Thoracic aorta (tissue), 2 donors: ENCODE results near the gene GALNT5. TPM values are rescaled to one million over a fixed set of nuclear protein-coding genes. Genes with fewer than 3 reads are reported as not detected.
"Not testable (repeated sequence)": the region's sequence is repeated elsewhere in the genome, so short reads cannot be mapped to it uniquely, and the experiment has no call there.

Experiments
- ATAC-seq: fragments of 150-250 bp; one replicate; pipeline ENCODE4 v1.8.0; 2017; ENCODE audit warnings: low read depth; ENCODE audit not compliant: insufficient number of reproducible peaks, low FRiP score
- DNase-seq: peaks from one replicate; pipeline ENCODE4 v3.0.0-alpha.2; 2020; ENCODE audit warnings: low spot score
- H3K27ac ChIP-seq, 2 donors: fragments of 200-600 bp; sonication (generic); 1 replicate in 1 of 2; 2 replicates in 1 of 2; pipeline ENCODE4 v1.5.1; 2016; ENCODE audit warnings: mild to moderate bottlenecking in 2 of 2, moderate library complexity in 2 of 2
- H3K27me3 ChIP-seq: fragments of 200-600 bp; sonication (generic); replicated peaks from 2 replicates; pipeline ENCODE4 v1.6.0; 2016; ENCODE audit warnings: mild to moderate bottlenecking; ENCODE audit not compliant: insufficient read depth
- H3K36me3 ChIP-seq: fragments of 200-600 bp; sonication (generic); one replicate; pipeline ENCODE4 v1.5.1; 2016
- H3K4me1 ChIP-seq, 2 donors: fragments of 200-600 bp; sonication (generic); 1 replicate in 1 of 2; 2 replicates in 1 of 2; pipeline versions ENCODE4 v1.5.1 to v1.6.0; 2016; ENCODE audit warnings: low read depth in 2 of 2, mild to moderate bottlenecking in 1 of 2; ENCODE audit not compliant: control insufficient read depth in 1 of 2
- H3K4me3 ChIP-seq: fragments of 200-600 bp; sonication (generic); 2 replicates; pipeline ENCODE4 v1.5.1; 2016; ENCODE audit warnings: mild to moderate bottlenecking
- H3K9me3 ChIP-seq: fragments of 200-600 bp; sonication (generic); 2 replicates; pipeline ENCODE4 v1.5.1; 2016
- CTCF ChIP-seq: fragments of 200-600 bp; sonication (generic); IDR thresholded peaks from one replicate; pipeline ENCODE4 v1.5.1; 2019; ENCODE audit warnings: antibody characterized with exemption
- total RNA-seq, 2 donors: library from RNA; depleted of rRNA; stranded (reverse); fragments of >200 nt; gene quantifications; one replicate each; pipeline versions ENCODE4 v1.1.0 to v1.2.3, GENCODE V29; 2016

Gene GALNT5
- total RNA-seq, 2 donors from 2014 or later, result 3.4 to 3.7 TPM

- Histone ChIP-seq H3K27me3 (no peaks in the 10 kb centered on the region), H3K27ac (no peak overlapping the region), H3K9me3 (no peaks in the 10 kb centered on the region), H3K4me1 (no peaks in the 10 kb centered on the region), H3K36me3 (no peaks in the 10 kb centered on the region), H3K4me3 (no peak overlapping the region)
- ATAC-seq, result no peak
- no peak for DNase-seq
- TF ChIP-seq CTCF, result no peak
Observed at GRCh38 chr2:157221394-157221988, 36.0 kb upstream of the GALNT5 start.

- TF ChIP-seq CTCF, result no peak
- Histone ChIP-seq H3K4me3 (no peak overlapping the region), H3K9me3 (no peaks in the 10 kb centered on the region), H3K27me3 (no peaks in the 10 kb centered on the region), H3K27ac (no peak overlapping the region), H3K4me1 (no peaks in the 10 kb centered on the region), H3K36me3 (no peaks in the 10 kb centered on the region)
- ATAC-seq, result no peak
- DNase-seq, result no peak
Observed at GRCh38 chr2:157223624-157224205, 33.8 kb upstream of the GALNT5 start.

GRCh38 chr2:157224448-157224847, 33.1 kb upstream of the GALNT5 start:
- ATAC-seq, H3K36me3 ChIP-seq, DNase-seq, H3K9me3 ChIP-seq, H3K4me1 ChIP-seq, H3K27ac ChIP-seq, H3K27me3 ChIP-seq, H3K4me3 ChIP-seq: not testable (repeated sequence)

GRCh38 chr2:157227592-157227991, 29.9 kb upstream of the GALNT5 start:
- ATAC-seq (no peak), DNase-seq (no peak)
- Histone ChIP-seq H3K36me3 (no peaks in the 10 kb centered on the region), H3K27me3 (no peaks in the 10 kb centered on the region), H3K4me3 (no peak overlapping the region), H3K9me3 (no peaks in the 10 kb centered on the region), H3K27ac (no peak overlapping the region), H3K4me1 (no peaks in the 10 kb centered on the region)
- TF ChIP-seq CTCF, result no peak

- no peak overlapping the region for H3K4me3 ChIP-seq
- H3K4me1 ChIP-seq, result no peaks in the 10 kb centered on the region
- no peak for ATAC-seq
- H3K27ac ChIP-seq, result no peak overlapping the region
- DNase-seq, result no peak
- no peaks in the 10 kb centered on the region for H3K27me3 ChIP-seq
- no peaks in the 10 kb centered on the region for H3K36me3 ChIP-seq
- TF ChIP-seq CTCF, result no peak
- H3K9me3 ChIP-seq, result no peaks in the 10 kb centered on the region
Observed at GRCh38 chr2:157228946-157229345, 28.6 kb upstream of the GALNT5 start.

GRCh38 chr2:157229572-157229971, 27.9 kb upstream of the GALNT5 start:
- no peak for ATAC-seq
- H3K27me3 ChIP-seq, result no peaks in the 10 kb centered on the region

More at GRCh38 chr2:157229572-157229971, 27.9 kb upstream of the GALNT5 start:
- Histone ChIP-seq H3K36me3 (no peaks in the 10 kb centered on the region), H3K9me3 (no peaks in the 10 kb centered on the region), H3K4me3 (no peak overlapping the region), H3K27ac (no peak overlapping the region), H3K4me1 (no peaks in the 10 kb centered on the region)
- TF ChIP-seq CTCF, result no peak
- DNase-seq, result no peak
